ENCODE data around the gene PPP3R1.
A peak's percentile ranks its signal among the peaks of the same experiment; 100 is the strongest.

Gene PPP3R1, protein sequence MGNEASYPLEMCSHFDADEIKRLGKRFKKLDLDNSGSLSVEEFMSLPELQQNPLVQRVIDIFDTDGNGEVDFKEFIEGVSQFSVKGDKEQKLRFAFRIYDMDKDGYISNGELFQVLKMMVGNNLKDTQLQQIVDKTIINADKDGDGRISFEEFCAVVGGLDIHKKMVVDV

DNA sequence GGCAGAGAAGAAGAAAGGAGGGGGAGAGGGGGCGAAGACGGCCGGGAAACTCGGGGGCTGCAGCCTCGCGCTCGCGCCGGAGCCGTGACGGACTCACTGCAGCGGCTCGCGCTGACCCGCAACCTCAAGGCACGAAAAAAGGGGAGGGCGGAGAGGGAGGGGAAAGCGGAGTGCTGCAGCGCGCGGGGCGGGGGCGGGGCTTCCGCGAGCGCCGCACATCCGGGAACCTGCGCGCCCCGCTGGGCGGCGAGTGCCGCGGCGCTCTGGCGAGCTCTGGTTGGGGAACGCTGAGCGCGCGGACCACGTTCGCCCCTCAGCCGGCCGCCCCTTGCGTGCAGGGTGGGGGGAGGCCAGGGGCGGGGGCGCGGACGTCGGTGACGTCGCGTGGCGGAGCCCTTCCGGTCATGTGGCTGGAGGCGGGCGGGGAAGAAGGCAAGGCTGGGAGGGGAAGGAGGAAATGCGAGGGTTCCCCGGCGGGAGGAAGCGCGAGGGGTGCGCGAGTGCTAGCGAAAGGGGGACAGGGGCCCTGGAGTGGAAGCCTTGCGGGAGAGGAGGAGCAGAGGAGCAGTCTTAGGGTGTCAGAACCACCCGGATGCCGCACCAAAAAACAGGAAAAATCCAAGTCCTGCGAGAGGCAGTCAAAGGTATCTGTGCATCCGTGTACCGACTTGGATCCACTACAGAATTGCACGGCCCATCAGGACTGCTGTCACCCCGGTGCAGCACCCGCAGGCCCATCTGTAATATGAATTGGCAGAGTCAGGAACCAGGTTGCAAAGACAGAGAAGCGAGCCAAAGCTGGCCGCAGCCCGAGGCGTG, at the start of gene PPP3R1:
Gene PPP3R1 (minus strand): TSS at position 133 of the 819 bp plus-strand sequence. CDS start 405 bp downstream, outside the sequence.
- peak; percentile 95 for DNase-seq (ENCODE audit: low spot score)

DNA sequence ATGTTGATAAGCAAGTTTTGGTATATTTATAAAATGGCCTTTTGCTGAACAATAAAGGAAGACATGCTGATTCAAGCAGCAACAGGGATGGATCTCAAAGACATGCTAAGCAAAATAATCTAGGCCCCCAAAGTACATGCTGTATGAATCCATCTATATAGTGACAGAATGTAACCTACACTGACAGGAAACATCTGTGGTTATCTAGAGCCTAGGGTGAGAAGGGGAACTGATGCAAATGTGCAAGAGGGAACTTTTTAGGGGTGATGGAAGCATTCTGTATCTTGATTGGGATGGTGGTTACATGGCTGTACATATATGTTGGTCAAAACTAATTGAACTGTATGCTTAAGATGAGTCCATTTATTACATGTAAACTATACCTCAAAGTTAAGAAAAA, 43.2 kb upstream of the PPP3R1 start:
- DNase-seq (ENCODE audit: low spot score): no peak

DNA sequence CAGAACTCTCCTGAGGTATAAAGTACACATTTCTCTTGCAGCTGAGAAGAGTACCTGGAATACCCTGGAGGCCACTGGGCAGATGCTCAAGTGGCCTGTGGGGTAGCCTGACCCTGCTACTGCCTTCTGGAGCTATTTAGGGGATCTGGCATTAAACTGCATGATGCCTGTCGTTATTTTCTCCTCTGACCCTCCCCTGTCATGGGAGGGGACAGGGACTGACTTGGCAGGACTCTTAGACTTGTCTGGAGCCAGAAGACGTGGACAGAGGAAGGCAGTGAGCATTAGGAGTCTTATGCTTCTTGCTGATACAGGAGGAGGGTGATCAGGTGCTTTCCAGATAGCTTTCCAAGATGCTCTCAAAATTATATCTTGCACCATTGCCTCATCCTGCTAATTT, 42.6 kb upstream of the PPP3R1 start:
- DNase-seq (ENCODE audit: low spot score): no peak

DNA sequence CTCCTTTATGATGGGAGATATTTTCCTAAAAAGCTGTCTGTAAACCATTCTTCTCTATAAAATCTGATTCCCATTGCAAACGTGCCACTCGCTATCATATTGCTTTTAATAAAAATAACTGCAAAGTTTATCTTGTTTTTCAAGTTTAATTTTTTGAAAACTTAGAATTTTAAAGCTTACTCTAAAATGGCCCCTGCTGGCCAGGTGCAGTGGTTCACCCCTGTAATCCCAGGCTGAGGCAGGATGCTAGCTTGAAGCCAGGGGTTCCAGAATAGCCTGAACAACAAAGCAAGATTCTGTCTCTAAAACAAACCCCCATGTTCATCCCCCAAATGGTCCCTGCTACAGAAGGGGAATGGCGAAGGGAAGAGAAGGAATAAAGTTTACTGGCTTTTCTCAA, 41.9 kb upstream of the PPP3R1 start:
- DNase-seq (ENCODE audit: low spot score): no peak

DNA sequence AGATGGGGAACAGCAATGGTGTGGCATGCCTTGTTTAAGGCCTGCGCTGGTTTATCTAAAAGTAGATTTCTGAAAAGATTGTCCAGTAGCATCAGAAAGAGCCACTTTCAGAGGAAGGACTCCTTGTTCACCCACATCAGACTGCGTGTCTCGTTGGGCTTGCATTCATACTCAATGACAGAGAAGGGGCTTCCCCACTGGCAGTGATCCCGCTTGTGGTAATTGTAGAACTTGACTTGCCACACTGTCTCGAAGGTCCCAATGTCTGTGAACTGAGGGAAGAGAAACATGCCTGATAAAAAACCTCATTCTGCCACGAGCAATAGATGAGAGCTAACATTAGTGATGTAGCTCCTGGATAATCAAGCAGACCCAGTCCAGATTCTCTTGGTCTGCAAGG, 41.4 kb upstream of the PPP3R1 start:
- no peak for DNase-seq (ENCODE audit: low spot score)

DNA sequence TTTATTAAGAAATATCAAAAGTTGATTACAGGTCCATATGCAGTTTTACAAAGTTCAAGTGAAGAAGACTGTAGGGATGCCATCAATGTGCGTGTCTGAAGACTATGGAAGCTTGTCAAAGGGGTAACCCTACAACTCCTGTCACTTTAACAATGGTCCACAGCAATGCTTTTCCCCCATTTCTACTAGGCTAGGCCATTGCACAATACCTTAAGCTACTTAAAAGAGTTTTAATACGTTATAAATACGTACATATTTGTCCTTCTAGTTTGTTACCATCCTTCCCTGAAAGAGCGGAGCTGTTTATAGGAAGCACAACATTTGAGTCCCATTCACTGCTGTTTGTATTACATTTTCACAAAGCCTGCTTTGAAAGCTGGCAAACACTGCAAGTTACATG, 40.7 kb upstream of the PPP3R1 start:
- no peak for DNase-seq (ENCODE audit: low spot score)

DNA sequence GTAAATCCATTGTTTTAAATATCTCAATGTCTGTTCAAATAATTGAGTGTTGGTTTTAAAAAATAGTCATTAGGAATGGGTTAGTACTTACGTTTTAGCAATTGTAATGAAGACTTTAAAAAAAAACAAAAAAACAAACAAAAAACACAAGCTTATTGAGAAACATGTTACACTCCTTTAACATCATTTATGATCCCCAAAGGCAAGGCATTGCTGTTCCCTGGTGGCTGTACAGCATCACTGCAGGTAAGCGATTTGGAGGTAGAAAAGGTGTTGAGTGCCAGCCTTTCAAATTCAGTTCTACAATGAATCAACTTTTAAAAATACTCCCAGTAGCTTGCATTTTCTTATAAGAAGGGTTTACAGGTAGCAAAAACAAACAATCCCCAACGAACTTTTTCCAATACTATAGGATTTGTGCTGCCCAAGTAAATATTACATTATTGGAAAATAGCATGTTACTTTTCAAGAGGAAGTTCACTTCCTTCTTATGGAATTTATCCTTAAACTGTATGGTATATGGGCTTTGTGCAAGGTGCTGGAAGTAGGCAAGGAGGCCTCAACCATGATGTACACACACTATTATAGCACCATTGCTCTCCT, 39.9 kb upstream of the PPP3R1 start:
- DNase-seq (ENCODE audit: low spot score): peak; percentile 24

DNA sequence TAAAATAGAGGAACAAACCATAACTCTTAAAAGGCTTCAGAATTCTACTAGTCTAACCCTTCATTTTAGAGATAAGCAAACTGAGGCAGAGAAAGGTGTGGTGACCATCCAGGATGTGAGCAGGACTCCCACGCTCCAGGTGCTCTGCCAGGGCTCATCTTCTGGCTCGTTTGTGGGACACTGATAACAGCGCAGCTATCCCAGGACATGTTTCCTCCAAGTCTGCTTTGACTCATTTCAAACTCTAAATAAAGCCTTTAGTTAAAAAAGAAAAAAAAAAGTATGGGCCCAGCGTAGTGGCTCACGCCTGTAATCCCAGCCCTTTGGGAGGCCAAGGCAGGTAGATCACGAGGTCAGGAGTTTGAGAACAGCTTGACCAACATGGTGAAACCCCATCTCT, 39.0 kb upstream of the PPP3R1 start:
- DNase-seq (ENCODE audit: low spot score): no peak

DNA sequence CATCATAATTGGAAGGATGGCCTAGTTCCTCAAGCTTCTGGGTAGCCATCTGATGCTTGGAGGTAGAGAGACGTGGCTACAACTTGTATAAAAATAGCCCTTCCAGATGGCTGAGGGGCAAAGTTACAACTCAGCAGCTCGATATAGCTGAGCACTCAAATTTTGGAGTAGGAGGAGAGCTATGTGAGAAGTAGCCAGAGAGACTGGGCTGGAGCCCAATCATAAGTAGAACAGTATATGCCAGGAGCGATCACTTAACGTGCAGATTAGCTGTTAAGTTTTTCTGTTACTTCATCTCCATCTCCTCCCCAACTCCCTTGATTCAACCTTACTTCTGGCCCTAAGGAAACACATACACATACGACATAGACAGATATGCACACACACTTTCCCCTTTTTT, 38.6 kb upstream of the PPP3R1 start:
- DNase-seq (ENCODE audit: low spot score): no peak

DNA sequence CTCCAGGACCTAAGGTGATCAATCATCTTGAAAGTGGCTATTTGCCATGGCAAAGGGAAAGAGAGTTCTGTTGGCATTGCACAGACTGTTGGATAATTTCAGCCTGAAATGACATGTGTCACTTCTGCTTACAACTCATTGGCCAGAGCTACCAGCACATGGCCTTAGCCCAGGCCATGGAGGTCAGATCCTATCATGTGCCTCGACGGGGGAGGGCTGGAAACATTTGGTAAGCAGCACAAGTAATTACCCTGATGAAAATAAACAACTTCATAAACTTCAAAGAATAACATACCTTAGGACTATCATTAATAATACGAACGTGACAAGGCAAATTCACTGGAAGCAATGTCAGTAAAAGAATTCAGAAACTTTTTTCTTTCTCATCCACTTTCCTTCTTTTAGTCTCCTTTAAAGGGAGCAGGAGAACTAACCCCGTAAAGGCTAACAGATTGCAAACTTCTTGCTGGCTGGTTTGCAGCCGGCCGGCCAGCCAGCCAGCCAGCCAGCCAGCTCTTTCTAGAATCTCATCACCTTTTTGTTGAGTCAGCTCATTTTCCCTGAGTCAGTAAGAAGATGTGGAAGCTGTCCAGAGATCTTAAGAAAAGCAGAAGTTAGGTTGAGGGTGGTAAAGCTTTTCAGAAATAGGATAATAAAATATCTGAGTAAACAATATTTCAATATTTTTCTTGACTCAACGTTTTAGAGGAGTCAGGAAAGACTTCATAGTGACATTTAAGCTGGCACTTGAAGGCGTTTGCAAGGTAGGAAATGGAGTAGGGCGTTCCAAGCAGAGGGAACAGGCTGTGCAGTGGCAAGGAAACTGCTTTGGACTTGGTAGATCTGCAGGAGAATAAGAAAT, 35.5 kb upstream of the PPP3R1 start:
- DNase-seq (ENCODE audit: low spot score): no peak

DNA sequence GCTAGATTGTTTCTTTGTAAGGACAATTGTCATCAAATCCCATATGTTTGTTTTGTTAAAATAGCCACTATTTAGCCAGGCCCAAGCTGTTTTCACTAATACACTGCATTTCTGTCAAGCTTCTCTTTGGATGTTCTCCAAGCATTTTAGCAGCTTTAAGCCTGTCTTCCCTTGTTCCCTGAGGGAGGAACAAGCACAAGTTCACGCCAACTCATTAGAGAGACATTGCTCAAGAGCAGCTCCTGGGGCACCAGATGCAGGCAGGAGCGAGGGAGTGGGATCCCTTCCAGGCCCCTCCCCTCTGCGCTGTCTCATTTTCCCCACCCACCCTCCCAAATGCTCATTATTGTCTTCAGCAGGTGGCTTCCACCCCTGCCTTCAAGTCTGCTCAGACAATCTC, 32.6 kb upstream of the PPP3R1 start:
- no peak for DNase-seq (ENCODE audit: low spot score)

DNA sequence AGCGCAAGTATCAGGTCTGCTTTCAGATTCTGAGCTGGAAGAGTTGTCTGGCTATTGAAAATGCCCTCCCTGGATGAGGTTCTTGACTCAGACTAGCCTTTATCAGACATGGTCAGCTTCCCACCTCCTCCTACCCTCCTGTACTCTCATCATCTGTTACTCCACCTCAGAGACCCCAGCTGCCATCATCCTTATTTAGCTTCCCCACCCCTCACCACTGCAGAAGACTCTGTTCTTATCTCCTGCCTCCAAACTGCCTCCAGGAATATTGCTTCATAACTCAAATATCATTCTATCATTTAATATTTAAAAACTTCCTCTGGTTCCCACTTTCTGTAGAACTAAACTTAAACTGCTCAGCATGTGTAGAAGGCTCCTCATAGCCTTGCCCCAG, 31.1 kb upstream of the PPP3R1 start:
- DNase-seq (ENCODE audit: low spot score): no peak

DNA sequence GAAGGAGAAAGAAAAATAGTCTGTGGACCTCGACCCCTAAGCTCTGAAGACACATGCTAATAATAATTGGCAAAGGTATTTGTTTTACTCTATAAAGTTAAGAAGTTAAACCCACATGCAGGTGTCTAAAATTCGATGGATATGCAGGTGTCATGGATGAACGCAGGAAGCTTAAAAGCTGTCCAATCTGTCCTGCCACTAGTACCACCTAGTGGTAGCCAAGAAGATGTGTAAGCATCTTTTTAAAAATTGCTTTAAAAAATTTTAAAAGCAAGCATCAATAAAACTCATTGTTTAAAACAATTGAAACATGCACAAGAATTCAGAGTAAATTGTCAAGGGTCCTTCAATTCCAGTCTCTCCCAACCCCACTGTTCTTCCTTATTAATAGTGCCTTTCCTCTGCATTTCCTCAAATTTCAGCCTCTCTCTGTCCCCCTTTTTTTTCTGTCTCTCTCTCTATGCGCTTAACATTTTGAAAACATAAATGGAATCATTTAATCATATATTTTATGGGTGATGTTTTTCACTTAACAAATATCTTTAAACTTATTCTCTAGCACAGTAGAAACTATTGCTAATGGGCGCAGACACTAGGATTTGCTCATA, 30.6 kb upstream of the PPP3R1 start:
- peak; percentile 49 for DNase-seq (ENCODE audit: low spot score)

DNA sequence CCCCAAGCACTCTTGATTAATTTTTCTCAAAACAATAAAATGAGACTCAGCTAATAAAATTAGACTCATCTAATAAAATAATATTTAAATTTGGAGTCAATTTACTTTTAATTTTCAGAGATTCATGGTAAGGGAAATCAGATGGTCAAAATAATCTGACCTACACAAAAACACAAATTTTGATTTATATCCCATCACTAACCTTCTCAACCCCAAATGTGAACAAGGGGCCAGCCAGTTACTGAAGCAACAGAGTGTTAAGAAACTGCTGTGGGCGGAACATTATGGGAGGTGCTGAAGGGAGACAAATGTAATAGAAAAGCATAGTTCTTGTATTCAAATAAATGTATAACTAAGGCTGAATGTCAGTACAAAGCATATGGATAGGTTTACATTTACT, 28.5 kb upstream of the PPP3R1 start:
- DNase-seq (ENCODE audit: low spot score): no peak

DNA sequence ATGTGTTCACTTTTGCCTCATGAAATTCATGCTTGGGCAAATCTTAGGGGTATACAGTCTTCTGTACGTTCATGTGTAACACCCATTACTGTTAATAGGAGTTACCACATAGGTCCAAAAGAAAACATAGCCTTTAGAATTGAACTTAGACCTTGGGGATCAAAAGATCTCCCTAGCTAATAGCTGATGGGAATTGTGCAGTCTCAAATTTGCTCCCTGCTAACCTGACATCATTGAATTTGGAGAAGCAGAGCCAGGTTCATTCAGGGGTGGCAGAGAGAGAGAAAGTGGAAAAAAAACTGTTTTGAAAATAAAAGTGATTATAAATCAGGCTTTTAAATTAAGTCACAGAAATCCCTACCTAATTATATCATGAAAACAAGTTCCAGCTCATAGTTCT, 28.0 kb upstream of the PPP3R1 start:
- no peak for DNase-seq (ENCODE audit: low spot score)

DNA sequence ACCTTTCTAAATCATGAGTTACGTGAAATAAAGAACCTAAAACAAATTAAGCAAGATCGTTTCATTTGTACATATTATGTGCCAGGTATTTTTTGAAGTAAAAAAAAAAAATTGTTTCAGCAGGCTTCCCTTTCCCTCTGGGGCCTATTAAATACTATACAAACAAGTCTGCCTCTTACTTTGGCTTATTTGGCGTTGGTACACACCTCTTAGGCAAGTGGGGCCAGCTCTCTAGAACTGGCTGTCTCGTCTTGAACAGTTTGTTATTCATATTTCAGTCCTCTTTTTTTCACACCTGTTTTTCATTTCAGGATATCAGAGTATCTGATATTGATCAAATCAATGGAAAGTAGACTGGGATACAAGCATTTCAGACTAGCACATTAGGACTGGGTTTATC, 27.4 kb upstream of the PPP3R1 start:
- DNase-seq (ENCODE audit: low spot score): no peak

DNA sequence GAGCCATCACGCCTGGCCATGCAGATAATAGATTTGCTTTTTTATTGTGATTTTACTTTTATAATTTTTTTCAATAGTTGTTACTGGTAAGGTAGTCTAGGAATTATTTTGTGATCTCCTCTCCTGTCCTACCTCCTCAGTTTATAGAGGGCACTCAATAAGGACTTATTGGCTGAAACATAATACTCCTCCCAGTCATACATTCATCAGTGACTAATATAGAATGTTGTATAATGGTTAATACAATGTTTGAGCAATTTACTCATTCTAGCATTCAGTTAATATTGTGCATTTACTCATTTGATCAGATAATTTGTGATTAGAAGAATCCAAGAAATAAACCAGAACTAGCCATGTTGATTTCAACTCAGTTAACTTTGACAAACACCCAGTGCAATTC, 25.8 kb upstream of the PPP3R1 start:
- no peak for DNase-seq (ENCODE audit: low spot score)

DNA sequence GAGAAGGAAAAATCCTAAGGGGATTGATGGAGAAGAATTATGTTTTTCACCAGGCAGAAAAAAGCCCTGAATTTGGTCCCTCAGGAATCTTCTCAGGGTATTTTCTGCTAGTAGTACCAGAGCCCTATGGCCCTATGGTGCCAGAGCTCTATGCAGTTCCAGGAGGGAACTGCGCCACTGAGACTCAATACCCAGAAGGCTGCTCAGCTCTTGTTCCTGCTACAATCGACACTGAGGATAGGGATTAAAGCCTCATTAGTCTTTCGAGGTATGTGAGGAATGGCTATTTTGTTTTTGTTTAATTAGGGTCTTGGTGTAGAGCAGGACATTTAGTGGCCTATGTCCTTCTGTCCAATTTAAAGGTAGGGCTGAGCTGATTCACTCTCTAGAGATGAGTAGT, 21.7 kb upstream of the PPP3R1 start:
- no peak for DNase-seq (ENCODE audit: low spot score)

DNA sequence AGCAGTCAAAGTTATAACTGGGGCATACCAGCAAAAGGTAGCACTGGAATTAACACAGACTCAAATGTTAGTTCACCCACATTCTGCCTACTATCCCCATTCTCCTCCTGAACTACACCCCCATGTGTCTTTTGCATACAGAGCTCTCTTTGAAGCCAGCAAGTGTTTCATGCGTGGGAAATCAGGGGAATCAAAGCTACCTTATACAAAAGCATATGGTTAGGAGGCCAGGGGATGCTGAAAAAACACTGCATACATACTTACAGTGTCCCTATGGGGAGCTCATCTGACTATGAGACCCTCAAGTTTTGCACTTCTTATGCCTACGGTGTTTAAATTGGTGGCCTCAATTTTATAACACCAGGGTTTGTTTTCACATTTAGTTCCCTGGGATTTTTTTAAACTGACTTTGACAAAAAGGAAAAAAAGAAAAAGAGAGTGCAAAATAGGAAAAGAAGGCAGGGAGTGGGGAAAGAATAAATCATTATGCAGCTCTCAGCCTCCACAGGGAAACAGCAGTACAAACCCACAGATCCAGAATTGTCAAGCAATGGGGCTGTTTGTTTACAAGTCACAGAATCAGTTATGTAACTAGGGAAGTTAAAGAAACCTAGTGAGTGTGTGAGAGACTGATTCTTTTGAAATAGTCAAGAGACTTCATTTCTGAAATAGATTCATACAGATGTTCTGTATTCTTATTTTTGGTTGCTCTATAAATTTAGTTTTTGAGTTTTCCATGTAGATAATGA, 20.1 kb upstream of the PPP3R1 start:
- DNase-seq (ENCODE audit: low spot score): no peak

DNA sequence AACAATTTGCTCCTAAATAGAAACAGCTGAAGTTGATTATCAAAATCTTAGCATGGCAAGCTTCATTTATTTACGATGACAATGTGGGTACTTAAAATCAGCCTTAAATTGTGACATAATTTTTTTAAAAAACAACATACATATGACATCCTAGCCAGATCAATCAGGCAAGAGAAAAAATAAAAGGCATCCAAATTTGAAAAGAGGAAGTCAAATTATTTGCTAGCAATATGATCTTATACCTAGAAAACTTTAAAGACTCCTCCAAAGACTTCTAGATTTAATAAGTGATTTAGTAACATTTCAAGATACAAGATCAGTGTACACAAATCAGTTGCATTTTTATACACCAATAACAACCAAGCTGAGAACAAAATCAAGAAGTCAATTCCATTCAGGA, 14.3 kb upstream of the PPP3R1 start:
- DNase-seq (ENCODE audit: low spot score): no peak

DNA sequence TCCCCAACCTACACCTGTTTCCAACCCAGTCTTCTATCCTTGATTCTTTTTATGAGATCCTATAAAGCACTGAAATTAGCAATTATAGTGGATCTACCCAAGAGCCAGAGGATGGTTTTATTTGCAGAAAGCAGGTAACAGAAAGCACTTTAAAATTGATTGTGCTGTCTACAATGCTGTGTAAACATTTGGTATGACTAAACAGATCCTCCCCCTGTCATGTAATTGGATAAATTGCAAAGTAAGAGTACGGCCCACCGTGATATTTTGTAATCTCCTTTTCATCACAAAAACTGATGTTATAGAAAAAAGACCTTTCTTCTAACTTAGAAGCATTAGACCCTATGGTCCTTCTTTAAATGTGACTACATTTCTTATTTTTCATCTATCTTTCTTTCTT, 11.3 kb upstream of the PPP3R1 start:
- DNase-seq (ENCODE audit: low spot score): no peak
